Gastroesophageal sphincter (tissue), 4 donors: ENCODE results near the gene OTOG. TPM values are rescaled to one million over a fixed set of nuclear protein-coding genes. Genes with fewer than 3 reads are reported as not detected.

Source experiments
- ATAC-seq: fragments of 150-250 bp; one replicate; pipeline ENCODE4 v1.9.1; 2016; ENCODE audit warnings: mild to moderate bottlenecking, moderate library complexity
- H3K27ac ChIP-seq, 4 donors: fragments of 200-600 bp; sonication (generic) in 3 of 4; 1 replicate in 3 of 4; 2 replicates in 1 of 4; pipeline ENCODE4 v1.5.1; 2016 to 2019
- H3K27me3 ChIP-seq: fragments of 200-600 bp; sonication (generic); one replicate; pipeline ENCODE4 v1.5.1; 2019
- H3K36me3 ChIP-seq, 2 donors: fragments of 200-600 bp; sonication (generic); one replicate each; pipeline ENCODE4 v1.5.1; 2019; ENCODE audit warnings: control low read depth in 1 of 2
- H3K4me1 ChIP-seq, 3 donors: fragments of 200-600 bp; sonication (generic); 1 replicate in 2 of 3; 2 replicates in 1 of 3; pipeline ENCODE4 v1.5.1; 2016 to 2019; ENCODE audit warnings: control low read depth in 2 of 3
- H3K4me3 ChIP-seq, 2 donors: fragments of 200-600 bp; sonication (generic); one replicate each; pipeline ENCODE4 v1.5.1; 2019; ENCODE audit warnings: mild to moderate bottlenecking in 1 of 2, moderate library complexity in 1 of 2
- H3K9me3 ChIP-seq, 3 donors: fragments of 200-600 bp; sonication (generic); one replicate each; pipeline ENCODE4 v1.5.1; 2017 to 2019; ENCODE audit warnings: control low read depth in 2 of 3
- CTCF ChIP-seq, 4 experiments: fragments of 200-600 bp in 2 of 4; fragments of 450-650 bp in 2 of 4; sonication (generic) in 1 of 4; IDR thresholded peaks; one replicate each; pipeline ENCODE4 v1.5.1; 2017 to 2019; ENCODE audit warnings: antibody characterized with exemption in 4 of 4, mild to moderate bottlenecking in 2 of 4, moderate library complexity in 2 of 4
- EP300 ChIP-seq: sonication (generic); formaldehyde crosslinking; IDR thresholded peaks from one replicate; pipeline ENCODE4 v1.6.1; 2017; ENCODE audit warnings: antibody characterized with exemption, mild to moderate bottlenecking
- POLR2A ChIP-seq, 2 donors: fragments of 450-650 bp; IDR thresholded peaks; one replicate each; pipeline ENCODE4 v1.6.1; 2017; ENCODE audit warnings: antibody characterized with exemption in 2 of 2, mild to moderate bottlenecking in 2 of 2, moderate library complexity in 1 of 2
- POLR2AphosphoS5 ChIP-seq: sonication (generic); formaldehyde crosslinking; IDR thresholded peaks from one replicate; pipeline ENCODE4 v1.6.1; 2017; ENCODE audit warnings: antibody characterized with exemption
- whole genome bisulfite sequencing, 2 donors: methylation state at CpG; one replicate each; pipeline ENCODE4 v1.1.5; 2018; ENCODE audit warnings: low coverage in 1 of 2; 5-methylcytosine and 5-hydroxymethylcytosine counted together
- total RNA-seq, 4 donors: library from RNA; depleted of rRNA; stranded (reverse); fragments of >200 nt; gene quantifications; one replicate each; pipeline ENCODE4 v1.1.0, GENCODE V29; 2016

OTOG gene
- total RNA-seq, 4 donors from 2014 or later: not detected

GRCh38 chr11:17564687-17565042 is 17.6 kb downstream of the OTOG start:
- Histone ChIP-seq H3K27ac (no peak overlapping the region), H3K4me1 (no peaks in the 10 kb centered on the region), H3K4me3 (no peak overlapping the region), H3K9me3 (no peaks in the 10 kb centered on the region), H3K36me3 (no peaks in the 10 kb centered on the region), H3K27me3 (peaks cover 7% of the 10 kb centered on the region)
- 45 to 50% methylated on average over 2 of the region's 2 CpGs for WGBS, 2 donors
- ATAC-seq: no peak
- TF ChIP-seq EP300 (no peak), CTCF (IDR thresholded peaks at IDR 0.05) (no peak), POLR2A (IDR thresholded peaks at IDR 0.05) (no peak), POLR2AphosphoS5 (no peak)

GRCh38 chr11:17568944-17569343 is 21.9 kb downstream of the OTOG start:
- H3K27me3 ChIP-seq: peaks cover 16% of the 10 kb centered on the region
- H3K9me3 ChIP-seq: no peaks in the 10 kb centered on the region
- H3K27ac ChIP-seq: no peak overlapping the region
- H3K36me3 ChIP-seq: no peaks in the 10 kb centered on the region
- no peaks in the 10 kb centered on the region for H3K4me1 ChIP-seq
- TF ChIP-seq POLR2AphosphoS5: no peak
- no peak overlapping the region for H3K4me3 ChIP-seq
- WGBS, 2 donors: 27 to 67% methylated on average over 1 of the region's 4 CpGs
- ATAC-seq: no peak

GRCh38 chr11:17570034-17570433 is 23.0 kb downstream of the OTOG start:
- Histone ChIP-seq H3K27ac (no peak overlapping the region), H3K36me3 (no peaks in the 10 kb centered on the region), H3K27me3 (peaks cover 23% of the 10 kb centered on the region), H3K4me3 (no peak overlapping the region), H3K4me1 (no peaks in the 10 kb centered on the region), H3K9me3 (no peaks in the 10 kb centered on the region)
- no peak for TF ChIP-seq POLR2A (IDR thresholded peaks at IDR 0.05)
- no peak for TF ChIP-seq CTCF (IDR thresholded peaks at IDR 0.05)
- TF ChIP-seq POLR2AphosphoS5: no peak
- TF ChIP-seq EP300: no peak
- no peak for ATAC-seq
- WGBS, 2 donors: 62 to 84% methylated on average over 10 to 17 of the region's 23 CpGs

- no peak overlapping the region for H3K4me3 ChIP-seq
- TF ChIP-seq EP300 (no peak), POLR2A (IDR thresholded peaks at IDR 0.05) (no peak), POLR2AphosphoS5 (no peak), CTCF (IDR thresholded peaks at IDR 0.05) (no peak)
- no peaks in the 10 kb centered on the region for H3K9me3 ChIP-seq
- no peaks in the 10 kb centered on the region for H3K4me1 ChIP-seq
- no peak for ATAC-seq
- peaks cover 23% of the 10 kb centered on the region for H3K27me3 ChIP-seq
- no peaks in the 10 kb centered on the region for H3K36me3 ChIP-seq
- 74 to 79% methylated on average over 6 to 13 of the region's 14 CpGs for WGBS, 2 donors
- no peak overlapping the region for H3K27ac ChIP-seq
Measured at GRCh38 chr11:17571431-17572358, 24.6 kb downstream of the OTOG start.

GRCh38 chr11:17572359-17572690 is 25.3 kb downstream of the OTOG start:
- no peak overlapping the region for H3K4me3 ChIP-seq
- WGBS, 2 donors: 54 to 61% methylated on average over 3 of the region's 3 CpGs
- H3K36me3 ChIP-seq: no peaks in the 10 kb centered on the region
- peaks cover 23% of the 10 kb centered on the region for H3K27me3 ChIP-seq
- no peaks in the 10 kb centered on the region for H3K4me1 ChIP-seq
- no peak overlapping the region for H3K27ac ChIP-seq
- no peak for ATAC-seq
- TF ChIP-seq POLR2AphosphoS5 (no peak), POLR2A (IDR thresholded peaks at IDR 0.05) (no peak), CTCF (IDR thresholded peaks at IDR 0.05) (no peak), EP300 (no peak)
- H3K9me3 ChIP-seq: no peaks in the 10 kb centered on the region
